ENCODE results near the gene PCDHGA1.
"Not testable (repeated sequence)": the region's sequence is repeated elsewhere in the genome, so short reads cannot be mapped to it uniquely, and the experiment has no call there.

The PCDHGA1 gene

GRCh38 chr5:141412854-141413539 is 82.7 kb downstream of the PCDHGA1 start, which contains the start of gene PCDHGA10:
PCDHGA10 (plus strand) TSS chr5:141412987; CDS start chr5:141413176, 189 bp downstream.
- no peak for DNase-seq (ENCODE audit: low read depth)

GRCh38 chr5:141413540-141414069 is 83.3 kb downstream of the PCDHGA1 start:
- no peak for DNase-seq (ENCODE audit: low read depth)

- not testable (repeated sequence) for DNase-seq (ENCODE audit: low read depth)
These were observed 84.4 kb downstream of the PCDHGA1 start for GRCh38 chr5:141414548-141415274.

- not testable (repeated sequence) for DNase-seq (ENCODE audit: low read depth)
These were observed 84.9 kb downstream of the PCDHGA1 start for GRCh38 chr5:141415275-141415618.

GRCh38 chr5:141417494-141418172 is 87.3 kb downstream of the PCDHGA1 start, which contains the start of gene PCDHGB7:
PCDHGB7 (plus strand) TSS chr5:141417677; CDS start chr5:141417860, 183 bp downstream.
- DNase-seq (ENCODE audit: low read depth) = not testable (repeated sequence)

- DNase-seq (ENCODE audit: low read depth) = no peak
These were observed 89.0 kb downstream of the PCDHGA1 start for GRCh38 chr5:141419074-141419880.

- DNase-seq (ENCODE audit: low read depth) = no peak
These were observed 90.7 kb downstream of the PCDHGA1 start, which contains the start of gene PCDHGA11 for GRCh38 chr5:141420855-141421488. PCDHGA11 (plus strand) TSS chr5:141421051; CDS start chr5:141421228, 177 bp downstream.

GRCh38 chr5:141421489-141421855 is 91.2 kb downstream of the PCDHGA1 start:
- no peak for DNase-seq (ENCODE audit: low read depth)

GRCh38 chr5:141422742-141423291 is 92.5 kb downstream of the PCDHGA1 start:
- no peak for DNase-seq (ENCODE audit: low read depth)

- DNase-seq (ENCODE audit: low read depth) = no peak
These were observed 97.6 kb downstream of the PCDHGA1 start for GRCh38 chr5:141427783-141428426.

- DNase-seq (ENCODE audit: low read depth) = no peak
These were observed 100.2 kb downstream of the PCDHGA1 start, which contains the start of gene PCDHGA12 for GRCh38 chr5:141430332-141431113. PCDHGA12 (plus strand) TSS chr5:141430507; CDS start chr5:141430760, 253 bp downstream.

GRCh38 chr5:141431286-141431685 is 101.0 kb downstream of the PCDHGA1 start:
- DNase-seq (ENCODE audit: low read depth) = no peak

- DNase-seq (ENCODE audit: low read depth) = not testable (repeated sequence)
These were observed 102.0 kb downstream of the PCDHGA1 start for GRCh38 chr5:141432308-141432707.

- DNase-seq (ENCODE audit: low read depth) = not testable (repeated sequence)
These were observed 102.4 kb downstream of the PCDHGA1 start for GRCh38 chr5:141432726-141433125.

- no peak for DNase-seq (ENCODE audit: low read depth)
These were observed 103.7 kb downstream of the PCDHGA1 start for GRCh38 chr5:141434006-141434405.

- DNase-seq (ENCODE audit: low read depth) = no peak
These were observed 106.9 kb downstream of the PCDHGA1 start for GRCh38 chr5:141437221-141437620.

GRCh38 chr5:141439411-141440141 is 109.3 kb downstream of the PCDHGA1 start:
- DNase-seq (ENCODE audit: low read depth) = no peak

- no peak for DNase-seq (ENCODE audit: low read depth)
These were observed 110.0 kb downstream of the PCDHGA1 start for GRCh38 chr5:141440341-141440740.
